Endothelial cell of umbilical vein (primary cell): Measurements from ENCODE around the gene PTCH1. TPM values are rescaled to one million over a fixed set of nuclear protein-coding genes. Genes with fewer than 3 reads are reported as not detected.

Experiments used
- BruUV-seq: library from RNA; stranded (reverse); fragments of 400-500 nt; replicated peaks from 2 replicates; lab custom pipeline; 2021; lab: Mats Ljungman, UMichigan
- CTCF ChIA-PET: fragments of 300-600, 350-600 bp; sonication (Branson Sonifier 250); formaldehyde crosslinking; loops from one replicate; lab custom pipeline; 2021; ENCODE audit warnings: antibody characterized with exemption, inconsistent platforms; lab: Charles Lee
- POLR2A ChIA-PET: fragments of 300-600, 350-600 bp; sonication (Branson Sonifier 250); formaldehyde crosslinking; loops from one replicate; lab custom pipeline; 2021; ENCODE audit warnings: antibody characterized with exemption, inconsistent platforms; lab: Charles Lee
- DNase-seq: peaks from one replicate; pipeline ENCODE4 v3.0.0-alpha.2; 2011; ENCODE audit warnings: low read depth, low spot score
- FAIRE-seq: peaks from 2 replicates; lab custom pipeline; 2011; peaks lifted over from hg19 to GRCh38; lab: Jason Lieb, UNC
- H2AFZ ChIP-seq: 2 replicates; pipeline ENCODE4 v1.6.0; 2012; ENCODE audit warnings: low read depth, low read length, control low read depth, inconsistent platforms
- H3K27ac ChIP-seq: 2 replicates; pipeline ENCODE4 v1.5.1; 2011; ENCODE audit warnings: low read depth, mild to moderate bottlenecking, control low read depth, low read length, moderate library complexity; ENCODE audit not compliant: insufficient read depth
- H3K27me3 ChIP-seq, 2 experiments: 2 replicates each; pipeline versions ENCODE4 v1.6.0 to v1.6.1; 2011; ENCODE audit warnings: low read length in 2 of 2, mixed read lengths in 1 of 2; ENCODE audit not compliant: control insufficient read depth in 2 of 2, insufficient read depth in 2 of 2
- H3K36me3 ChIP-seq, 2 experiments: 2 replicates in 1 of 2; 3 replicates in 1 of 2; pipeline ENCODE4 v1.5.1; 2011; ENCODE audit warnings: low read length in 2 of 2, mild to moderate bottlenecking in 1 of 2, moderate library complexity in 1 of 2; ENCODE audit not compliant: control insufficient read depth in 2 of 2, insufficient read depth in 2 of 2; ENCODE audit errors: extremely low read depth in 1 of 2
- H3K4me1 ChIP-seq: 3 replicates; pipeline ENCODE4 v1.5.1; 2011; ENCODE audit warnings: mild to moderate bottlenecking, low read length; ENCODE audit not compliant: control insufficient read depth, insufficient read depth; ENCODE audit errors: extremely low read depth
- H3K4me2 ChIP-seq: 2 replicates; pipeline ENCODE4 v1.6.1; 2011; ENCODE audit warnings: low read length, control low read depth, mixed read lengths; ENCODE audit not compliant: insufficient read depth
- H3K4me3 ChIP-seq, 3 experiments: fragments of 200-600 bp in 1 of 3; sonication (generic), shearing (Covaris generic) in 1 of 3; replicated peaks in 1 of 3; 2 replicates each; pipeline ENCODE4 v1.5.1; 2011 to 2016; ENCODE audit warnings: control low read depth in 3 of 3, low read length in 3 of 3, mild to moderate bottlenecking in 2 of 3, inconsistent platforms in 1 of 3, low read depth in 1 of 3, moderate library complexity in 1 of 3; ENCODE audit not compliant: insufficient read depth in 1 of 3
- H3K79me2 ChIP-seq: 2 replicates; pipeline ENCODE4 v1.6.0; 2012; ENCODE audit warnings: low read length, inconsistent platforms; ENCODE audit not compliant: control insufficient read depth, insufficient read depth
- H3K9ac ChIP-seq: replicated peaks from 2 replicates; pipeline ENCODE3; 2011; ENCODE audit warnings: low read length, control low read depth; ENCODE audit not compliant: insufficient read depth; ENCODE audit errors: extremely low read depth
- H3K9me1 ChIP-seq: replicated peaks from 3 replicates; pipeline ENCODE4 v1.6.0; 2011; ENCODE audit warnings: mild to moderate bottlenecking, low read length; ENCODE audit not compliant: control insufficient read depth, insufficient read depth; ENCODE audit errors: extremely low read depth
- H3K9me3 ChIP-seq: replicated peaks from 2 replicates; pipeline ENCODE4 v1.5.1; 2012; ENCODE audit warnings: low read length, inconsistent platforms; ENCODE audit not compliant: control insufficient read depth, insufficient read depth
- H4K20me1 ChIP-seq: replicated peaks from 2 replicates; pipeline ENCODE3; 2011; ENCODE audit warnings: mild to moderate bottlenecking, low read length; ENCODE audit not compliant: control insufficient read depth, insufficient read depth; ENCODE audit errors: extremely low read depth
- EZH2 ChIP-seq: IDR thresholded peaks from 2 replicates; pipeline ENCODE4 v1.6.1; 2012; ENCODE audit warnings: borderline replicate concordance, low read depth, mild to moderate bottlenecking, moderate library complexity, low read length, inconsistent platforms; ENCODE audit not compliant: severe bottlenecking
- FOS ChIP-seq: IDR thresholded peaks from 2 replicates; pipeline ENCODE4 v1.6.1; 2011; ENCODE audit warnings: mild to moderate bottlenecking, low read length, moderate library complexity, borderline replicate concordance; ENCODE audit not compliant: insufficient read depth
- GATA2 ChIP-seq: IDR thresholded peaks from 2 replicates; pipeline ENCODE4 v1.7.0; 2011; ENCODE audit warnings: low read depth, mild to moderate bottlenecking, moderate library complexity, mixed read lengths, low read length; ENCODE audit not compliant: insufficient read length, insufficient read depth
- JUN ChIP-seq: IDR thresholded peaks from 2 replicates; pipeline ENCODE4 v1.6.1; 2011; ENCODE audit warnings: borderline replicate concordance, low read depth; ENCODE audit not compliant: insufficient read length, insufficient read depth
- MYC ChIP-seq: IDR thresholded peaks from one replicate; pipeline ENCODE4 v1.6.1; 2011; ENCODE audit warnings: mild to moderate bottlenecking, low read depth, low read length
- POLR2A ChIP-seq: IDR thresholded peaks from 2 replicates; pipeline ENCODE4 v1.6.1; 2012; ENCODE audit warnings: low read depth, mild to moderate bottlenecking, control low read depth, low read length
- POLR2AphosphoS5 ChIP-seq: IDR thresholded peaks from 2 replicates; pipeline ENCODE4 v1.6.1; 2012; ENCODE audit warnings: low read depth, mild to moderate bottlenecking, control low read depth, low read length, moderate library complexity; ENCODE audit not compliant: insufficient read depth
- dilution Hi-C: fragments of 300-500 bp; cut with MboI; formaldehyde crosslinking; loops from one replicate; pipeline ENCODE4 v1.15.0; 2019; ENCODE audit warnings: low sequenced_read_pairs; ENCODE audit not compliant: extremely low pct_ligation_motif_present
- intact Hi-C: fragments of 100-400 bp; cut with micrococcal nuclease; formaldehyde crosslinking; loops from one replicate; pipeline ENCODE4 v1.10.0; 2022
- polyA plus RNA-seq, 4 experiments: library from polyadenylated mRNA; depleted of rRNA in 3 of 4; stranded (reverse) in 3 of 4; unstranded in 1 of 4; fragments of >200 nt; gene quantifications; 2 replicates each; pipeline versions ENCODE4 v1.2.1 to v1.2.3, GENCODE V29; 2011 to 2012; ENCODE audit warnings: missing spikeins in 1 of 4
- total RNA-seq: library from RNA; stranded (reverse); gene quantifications from 2 replicates; pipeline ENCODE4 v1.2.3, GENCODE V29; 2021
- TF ChIP-seq, protein P1 (sequence below), 2 donors: IDR thresholded peaks; 1 replicate in 1 of 2; 2 replicates in 1 of 2; pipeline ENCODE4 v1.5.1; 2011; ENCODE audit warnings: low read length in 2 of 2, mild to moderate bottlenecking in 2 of 2, moderate library complexity in 2 of 2, control low read depth in 1 of 2, inconsistent platforms in 1 of 2, low read depth in 1 of 2; ENCODE audit not compliant: insufficient read depth in 1 of 2; ENCODE audit errors: extremely low read depth in 1 of 2
- TF ChIP-seq, protein P2 (sequence below): IDR thresholded peaks from 2 replicates; pipeline ENCODE4 v1.6.1; 2011; ENCODE audit not compliant: insufficient read depth, insufficient read length

PTCH1 gene
- total and polyA plus RNA-seq, 2 donors (not counting 3 experiments of a cell fraction or from before 2014, with no cell fraction given): 3.9 to 12.1 TPM

DNA sequence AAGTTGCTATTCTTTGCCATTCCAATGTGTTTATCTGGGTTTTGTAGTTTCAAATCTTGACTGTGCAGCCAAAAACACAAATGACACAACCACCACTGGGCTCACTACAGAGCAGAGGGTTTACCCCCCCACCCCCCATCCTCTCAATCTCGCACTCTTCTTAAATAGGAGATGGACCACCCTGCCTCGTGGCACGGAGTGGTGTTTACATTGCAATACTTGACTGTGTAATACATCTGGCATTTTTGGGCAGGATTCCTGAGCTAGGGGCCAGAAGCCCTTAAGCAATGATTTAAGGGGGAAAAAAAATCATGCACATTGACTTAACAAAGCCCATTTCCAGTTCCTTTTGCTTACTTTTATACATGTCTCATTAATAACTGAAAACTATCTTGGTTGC, 19.0 kb downstream of the PTCH1 start:
- dilution Hi-C loops: no loop called here
- DNase-seq: no peak
- TF ChIP-seq POLR2A (no peak), JUN (no peak), EZH2 (no peak), POLR2AphosphoS5 (no peak), MYC (no peak), GATA2 (no peak), FOS (no peak)
- TF ChIP-seq, protein P1, sequence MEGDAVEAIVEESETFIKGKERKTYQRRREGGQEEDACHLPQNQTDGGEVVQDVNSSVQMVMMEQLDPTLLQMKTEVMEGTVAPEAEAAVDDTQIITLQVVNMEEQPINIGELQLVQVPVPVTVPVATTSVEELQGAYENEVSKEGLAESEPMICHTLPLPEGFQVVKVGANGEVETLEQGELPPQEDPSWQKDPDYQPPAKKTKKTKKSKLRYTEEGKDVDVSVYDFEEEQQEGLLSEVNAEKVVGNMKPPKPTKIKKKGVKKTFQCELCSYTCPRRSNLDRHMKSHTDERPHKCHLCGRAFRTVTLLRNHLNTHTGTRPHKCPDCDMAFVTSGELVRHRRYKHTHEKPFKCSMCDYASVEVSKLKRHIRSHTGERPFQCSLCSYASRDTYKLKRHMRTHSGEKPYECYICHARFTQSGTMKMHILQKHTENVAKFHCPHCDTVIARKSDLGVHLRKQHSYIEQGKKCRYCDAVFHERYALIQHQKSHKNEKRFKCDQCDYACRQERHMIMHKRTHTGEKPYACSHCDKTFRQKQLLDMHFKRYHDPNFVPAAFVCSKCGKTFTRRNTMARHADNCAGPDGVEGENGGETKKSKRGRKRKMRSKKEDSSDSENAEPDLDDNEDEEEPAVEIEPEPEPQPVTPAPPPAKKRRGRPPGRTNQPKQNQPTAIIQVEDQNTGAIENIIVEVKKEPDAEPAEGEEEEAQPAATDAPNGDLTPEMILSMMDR (IDR thresholded peaks at IDR 0.05; ENCODE audit: extremely low read depth in 1 of 2, insufficient read depth in 1 of 2, low read depth in 1 of 2, low read length in 2 of 2): no peak
- TF ChIP-seq, protein P2, sequence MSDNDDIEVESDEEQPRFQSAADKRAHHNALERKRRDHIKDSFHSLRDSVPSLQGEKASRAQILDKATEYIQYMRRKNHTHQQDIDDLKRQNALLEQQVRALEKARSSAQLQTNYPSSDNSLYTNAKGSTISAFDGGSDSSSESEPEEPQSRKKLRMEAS: no peak
- FAIRE-seq: no peak
- no peaks in the 10 kb centered on the region for H3K4me1 ChIP-seq
- no peak overlapping the region for H3K4me2 ChIP-seq
- H3K79me2 ChIP-seq: no peaks in the 10 kb centered on the region
- H3K9me3 ChIP-seq: no peaks in the 10 kb centered on the region
- ChIA-PET POLR2A (no interaction called here), CTCF (no interaction called here)
- no peaks in the 10 kb centered on the region for H3K36me3 ChIP-seq
- no peak overlapping the region for H3K27ac ChIP-seq
- no peak overlapping the region for H2AFZ ChIP-seq
- H3K4me3 ChIP-seq: no peak overlapping the region
- no TSS peak for BruUV-seq
- no peaks in the 10 kb centered on the region for H3K9me1 ChIP-seq
- intact Hi-C loops: no loop called here
- no peaks in the 10 kb centered on the region for H3K27me3 ChIP-seq
- no peaks in the 10 kb centered on the region for H4K20me1 ChIP-seq
- H3K9ac ChIP-seq: no peak overlapping the region
